CD4-positive, alpha-beta T cell treated with Interleukin-21 for 1 hour (primary cell): ENCODE results near the gene FBXL19.
A peak's percentile ranks its signal among the peaks of the same experiment; 100 is the strongest.

Experiments
- DNase-seq: peaks from one replicate; pipeline ENCODE4 v3.0.0-alpha.2; 2020

FBXL19 gene

GRCh38 chr16:30947859-30948666 is 24.7 kb downstream of the FBXL19 start:
- DNase-seq, result peak; percentile 39

- DNase-seq, result peak; percentile 42
These were observed 25.6 kb downstream of the FBXL19 start, which contains the start of gene ORAI3 for GRCh38 chr16:30948667-30949649. Gene ORAI3 (plus strand): TSS chr16:30949068. CDS start chr16:30949290, 222 bp downstream.

GRCh38 chr16:30949650-30950515 is 26.5 kb downstream of the FBXL19 start:
- DNase-seq, result peak; percentile 28

- DNase-seq, result no peak
These were observed 27.2 kb downstream of the FBXL19 start for GRCh38 chr16:30950516-30951065.

- no peak for DNase-seq
These were observed 27.8 kb downstream of the FBXL19 start for GRCh38 chr16:30951193-30951592.

- DNase-seq, result no peak
These were observed 28.4 kb downstream of the FBXL19 start for GRCh38 chr16:30951750-30952149.

GRCh38 chr16:30953111-30953510 is 29.7 kb downstream of the FBXL19 start:
- DNase-seq, result no peak

GRCh38 chr16:30953511-30954124 is 30.2 kb downstream of the FBXL19 start:
- DNase-seq, result peak; percentile 73

- DNase-seq, result no peak
These were observed 31.6 kb downstream of the FBXL19 start for GRCh38 chr16:30954993-30955392.

GRCh38 chr16:30956601-30957455 is 33.5 kb downstream of the FBXL19 start:
- DNase-seq, result peak; percentile 87

- DNase-seq, result peak; percentile 97
These were observed 34.2 kb downstream of the FBXL19 start, which contains the start of gene SETD1A for GRCh38 chr16:30957456-30958174. Gene SETD1A (plus strand): TSS chr16:30957754. CDS start chr16:30958732, 978 bp downstream.

- DNase-seq, result no peak
These were observed 35.1 kb downstream of the FBXL19 start for GRCh38 chr16:30958175-30959079.

GRCh38 chr16:30961384-30961783 is 38.0 kb downstream of the FBXL19 start:
- no peak for DNase-seq

GRCh38 chr16:30963925-30964511 is 40.6 kb downstream of the FBXL19 start:
- no peak for DNase-seq

- no peak for DNase-seq
These were observed 41.3 kb downstream of the FBXL19 start for GRCh38 chr16:30964574-30965226.

GRCh38 chr16:30965436-30965835 is 42.1 kb downstream of the FBXL19 start:
- DNase-seq, result no peak

- DNase-seq, result no peak
These were observed 42.8 kb downstream of the FBXL19 start for GRCh38 chr16:30966033-30966619.
